Cardiac muscle cell (in vitro differentiated cells and primary cell): ENCODE measurements around the gene CACNA2D3. TPM values are rescaled to one million over a fixed set of nuclear protein-coding genes. Genes with fewer than 3 reads are reported as not detected.

Experiments
- DNase-seq, 2 donors: peaks; one replicate each; pipeline versions ENCODE4 v3.0.0 to v3.0.0-alpha.2; 2010 to 2017; ENCODE audit warnings: low read depth in 1 of 2, low spot score in 1 of 2
- H3K27ac ChIP-seq: fragments of 200-600 bp; sonication (generic); 2 replicates; pipeline ENCODE4 v1.5.1; 2016
- H3K27me3 ChIP-seq: fragments of 200-600 bp; sonication (generic); 2 replicates; pipeline ENCODE4 v1.6.0; 2016; ENCODE audit warnings: control low read depth
- H3K36me3 ChIP-seq: fragments of 200-600 bp; sonication (generic); 2 replicates; pipeline ENCODE4 v1.5.1; 2016; ENCODE audit warnings: control low read depth
- H3K4me1 ChIP-seq: fragments of 200-600 bp; sonication (generic); 2 replicates; pipeline ENCODE4 v1.8.1; 2017; ENCODE audit warnings: low read depth, mild to moderate bottlenecking, mixed run types
- H3K4me3 ChIP-seq: fragments of 200-600 bp; sonication (generic); 2 replicates; pipeline ENCODE4 v1.5.1; 2016; ENCODE audit warnings: mild to moderate bottlenecking
- H3K9me3 ChIP-seq: fragments of 200-600 bp; sonication (generic); 2 replicates; pipeline ENCODE4 v1.5.1; 2017; ENCODE audit warnings: low read depth, mild to moderate bottlenecking, control low read depth
- polyA plus RNA-seq: library from polyadenylated mRNA; unstranded; fragments of >200 nt; fragmentation: Nextera tagmentation; extraction: Ambion mirVana; gene quantifications from 2 replicates; pipeline ENCODE4 v1.2.1, GENCODE V29; 2016
- total RNA-seq: library from RNA; depleted of rRNA; stranded (reverse); fragments of >200 nt; gene quantifications from 2 replicates; pipeline ENCODE4 v1.2.3, GENCODE V29; 2016
- TF ChIP-seq, protein P1 (sequence below): IDR thresholded peaks from 2 replicates; pipeline ENCODE4 v1.5.1; 2012; ENCODE audit warnings: low read depth, mild to moderate bottlenecking, low read length

The CACNA2D3 gene
- total and polyA plus RNA-seq, 2 experiments from 2014 or later, result 0.45 to 0.59 TPM

GRCh38 chr3:54270816-54271526, 148.6 kb downstream of the CACNA2D3 start:
- Histone ChIP-seq H3K36me3 (no peaks in the 10 kb centered on the region), H3K27ac (no peak overlapping the region), H3K4me1 (no peaks in the 10 kb centered on the region), H3K27me3 (no peaks in the 10 kb centered on the region), H3K9me3 (no peaks in the 10 kb centered on the region), H3K4me3 (no peak overlapping the region)
- TF ChIP-seq, protein P1, sequence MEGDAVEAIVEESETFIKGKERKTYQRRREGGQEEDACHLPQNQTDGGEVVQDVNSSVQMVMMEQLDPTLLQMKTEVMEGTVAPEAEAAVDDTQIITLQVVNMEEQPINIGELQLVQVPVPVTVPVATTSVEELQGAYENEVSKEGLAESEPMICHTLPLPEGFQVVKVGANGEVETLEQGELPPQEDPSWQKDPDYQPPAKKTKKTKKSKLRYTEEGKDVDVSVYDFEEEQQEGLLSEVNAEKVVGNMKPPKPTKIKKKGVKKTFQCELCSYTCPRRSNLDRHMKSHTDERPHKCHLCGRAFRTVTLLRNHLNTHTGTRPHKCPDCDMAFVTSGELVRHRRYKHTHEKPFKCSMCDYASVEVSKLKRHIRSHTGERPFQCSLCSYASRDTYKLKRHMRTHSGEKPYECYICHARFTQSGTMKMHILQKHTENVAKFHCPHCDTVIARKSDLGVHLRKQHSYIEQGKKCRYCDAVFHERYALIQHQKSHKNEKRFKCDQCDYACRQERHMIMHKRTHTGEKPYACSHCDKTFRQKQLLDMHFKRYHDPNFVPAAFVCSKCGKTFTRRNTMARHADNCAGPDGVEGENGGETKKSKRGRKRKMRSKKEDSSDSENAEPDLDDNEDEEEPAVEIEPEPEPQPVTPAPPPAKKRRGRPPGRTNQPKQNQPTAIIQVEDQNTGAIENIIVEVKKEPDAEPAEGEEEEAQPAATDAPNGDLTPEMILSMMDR, result no peak
- no peak for DNase-seq

DNA sequence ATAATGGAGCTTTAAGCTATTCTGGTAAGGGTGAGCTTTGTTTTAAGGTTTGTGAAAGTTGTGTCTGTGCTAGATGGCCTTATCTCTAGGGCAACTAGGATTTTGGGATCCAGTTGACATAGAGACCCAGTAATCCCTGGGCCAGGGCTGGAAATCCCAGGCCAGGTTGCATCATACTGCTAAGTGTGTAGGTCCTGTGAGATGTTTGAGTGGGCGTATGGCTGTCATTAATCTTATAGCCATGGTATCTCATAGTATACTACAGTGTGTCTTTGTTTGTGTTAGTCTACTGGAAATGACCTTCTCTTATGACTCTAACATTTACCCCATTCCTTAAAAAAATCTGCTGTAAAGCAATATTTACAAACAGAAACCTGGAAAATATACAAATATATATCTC, 151.4 kb downstream of the CACNA2D3 start:
- TF ChIP-seq, protein P1, result no peak
- no peaks in the 10 kb centered on the region for H3K36me3 ChIP-seq
- H3K9me3 ChIP-seq, result no peaks in the 10 kb centered on the region
- H3K4me1 ChIP-seq, result no peaks in the 10 kb centered on the region
- peak in 1 of 2 donors; percentile 27 for DNase-seq
- no peak overlapping the region for H3K4me3 ChIP-seq
- no peaks in the 10 kb centered on the region for H3K27me3 ChIP-seq
- H3K27ac ChIP-seq, result no peak overlapping the region

- Histone ChIP-seq H3K9me3 (no peaks in the 10 kb centered on the region), H3K27ac (no peak overlapping the region), H3K27me3 (no peaks in the 10 kb centered on the region), H3K4me3 (no peak overlapping the region), H3K36me3 (no peaks in the 10 kb centered on the region), H3K4me1 (no peaks in the 10 kb centered on the region)
- no peak for DNase-seq
- TF ChIP-seq, protein P1, result no peak
Measured at GRCh38 chr3:54274607-54275006, 152.3 kb downstream of the CACNA2D3 start.

DNA sequence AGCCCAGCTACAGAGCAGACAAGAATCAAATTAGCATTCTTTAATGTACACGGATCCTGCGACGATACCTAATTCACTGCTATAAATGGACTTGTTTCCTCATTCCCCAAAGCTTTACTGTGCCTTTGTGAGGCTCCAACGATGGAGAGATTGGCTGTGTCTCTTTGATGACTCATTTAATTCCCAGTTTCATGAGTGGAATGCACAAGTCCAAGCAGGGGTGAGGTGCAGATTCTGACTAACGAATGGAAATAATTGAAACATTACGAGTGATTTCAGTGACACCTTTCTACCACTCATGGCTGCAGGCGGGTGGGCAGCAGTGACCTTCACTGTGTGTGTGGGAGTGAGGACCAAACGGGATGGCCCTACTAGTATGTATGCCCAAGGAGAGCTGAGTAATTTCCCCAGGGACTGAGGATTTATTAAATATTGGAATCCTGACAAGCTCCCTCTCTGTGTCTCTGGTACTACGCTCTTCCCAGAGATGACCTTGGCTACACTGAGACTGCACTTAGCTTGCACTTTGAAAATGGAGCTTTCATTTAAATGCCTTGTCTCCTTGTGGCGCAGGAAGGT, 156.7 kb downstream of the CACNA2D3 start:
- H3K27ac ChIP-seq, result no peak overlapping the region
- TF ChIP-seq, protein P1, result no peak
- no peaks in the 10 kb centered on the region for H3K27me3 ChIP-seq
- H3K4me1 ChIP-seq, result no peaks in the 10 kb centered on the region
- no peaks in the 10 kb centered on the region for H3K9me3 ChIP-seq
- H3K4me3 ChIP-seq, result no peak overlapping the region
- no peaks in the 10 kb centered on the region for H3K36me3 ChIP-seq
- peak in 1 of 2 donors; percentile 57 for DNase-seq

DNA sequence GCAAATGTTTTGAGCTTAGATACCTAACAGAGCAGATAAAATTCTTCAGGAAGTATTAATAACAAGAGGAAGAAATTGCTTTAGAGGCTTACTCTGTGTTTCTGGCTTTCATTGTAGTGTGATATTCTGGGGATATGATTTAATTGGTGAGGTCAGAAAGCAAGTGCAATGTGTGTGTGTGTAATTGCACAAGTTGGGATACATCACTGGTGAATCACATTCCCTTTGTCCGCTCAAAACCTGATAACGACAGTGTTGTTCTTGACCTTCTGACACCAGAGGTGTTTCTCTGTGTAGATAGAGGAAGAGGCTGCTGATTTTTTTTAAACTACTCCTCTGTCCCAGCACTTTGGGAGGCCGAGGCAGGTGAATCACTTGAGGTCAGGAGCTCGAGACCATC, 161.1 kb downstream of the CACNA2D3 start:
- H3K27ac ChIP-seq, result no peak overlapping the region
- TF ChIP-seq, protein P1, result no peak
- no peaks in the 10 kb centered on the region for H3K9me3 ChIP-seq

More for the DNA sequence above, 161.1 kb downstream of the CACNA2D3 start:
- Histone ChIP-seq H3K4me3 (no peak overlapping the region), H3K36me3 (no peaks in the 10 kb centered on the region), H3K27me3 (no peaks in the 10 kb centered on the region), H3K4me1 (no peaks in the 10 kb centered on the region)
- peak in 1 of 2 donors; percentile 21 for DNase-seq
